ENCODE results near the gene CIAO3.

CIAO3 gene

GRCh38 chr16:774086-775001 is 33.5 kb upstream of the CIAO3 start:
- TF ChIP-seq ZFX (IDR thresholded peaks at IDR 0.05; ENCODE audit: borderline replicate concordance) (no peak), CTCF (IDR thresholded peaks at IDR 0.05) (no peak)
- no peak overlapping the region for H3K27ac ChIP-seq

GRCh38 chr16:772959-773358 is 32.2 kb upstream of the CIAO3 start:
- no peak for TF ChIP-seq ZFX (IDR thresholded peaks at IDR 0.05; ENCODE audit: borderline replicate concordance)
- no peak for TF ChIP-seq CTCF (IDR thresholded peaks at IDR 0.05)
- H3K27ac ChIP-seq, result no peak overlapping the region

- TF ChIP-seq ZFX (IDR thresholded peaks at IDR 0.05; ENCODE audit: borderline replicate concordance), result no peak
- no peak for TF ChIP-seq CTCF (IDR thresholded peaks at IDR 0.05)
- no peak overlapping the region for H3K27ac ChIP-seq
These were observed 29.6 kb upstream of the CIAO3 start for GRCh38 chr16:770411-770810.

- H3K27ac ChIP-seq, result no peak overlapping the region
- TF ChIP-seq CTCF (IDR thresholded peaks at IDR 0.05) (no peak), ZFX (IDR thresholded peaks at IDR 0.05; ENCODE audit: borderline replicate concordance) (no peak)
These were observed 29.1 kb upstream of the CIAO3 start for GRCh38 chr16:769934-770333.

- TF ChIP-seq CTCF (IDR thresholded peaks at IDR 0.05) (no peak), ZFX (IDR thresholded peaks at IDR 0.05; ENCODE audit: borderline replicate concordance) (no peak)
- H3K27ac ChIP-seq, result no peak overlapping the region
These were observed 28.5 kb upstream of the CIAO3 start for GRCh38 chr16:769184-769784.

- no peak overlapping the region for H3K27ac ChIP-seq
- TF ChIP-seq ZFX (IDR thresholded peaks at IDR 0.05; ENCODE audit: borderline replicate concordance) (no peak), CTCF (IDR thresholded peaks at IDR 0.05) (no peak)
These were observed 27.6 kb upstream of the CIAO3 start for GRCh38 chr16:768428-768827.

GRCh38 chr16:767743-768235 is 27.0 kb upstream of the CIAO3 start:
- H3K27ac ChIP-seq, result no peak overlapping the region

More at GRCh38 chr16:767743-768235, 27.0 kb upstream of the CIAO3 start:
- TF ChIP-seq ZFX (IDR thresholded peaks at IDR 0.05; ENCODE audit: borderline replicate concordance) (no peak), CTCF (IDR thresholded peaks at IDR 0.05) (no peak)

All from 22Rv1 (cell line).